Endothelial cell of umbilical vein (primary cell): Measurements from ENCODE around the gene ST6GAL2. TPM values are rescaled to one million over a fixed set of nuclear protein-coding genes. Genes with fewer than 3 reads are reported as not detected.

Source experiments
- BruUV-seq: library from RNA; stranded (reverse); fragments of 400-500 nt; replicated peaks from 2 replicates; lab custom pipeline; 2021; lab: Mats Ljungman, UMichigan
- CTCF ChIA-PET: fragments of 300-600, 350-600 bp; sonication (Branson Sonifier 250); formaldehyde crosslinking; loops from one replicate; lab custom pipeline; 2021; ENCODE audit warnings: antibody characterized with exemption, inconsistent platforms; lab: Charles Lee
- POLR2A ChIA-PET: fragments of 300-600, 350-600 bp; sonication (Branson Sonifier 250); formaldehyde crosslinking; loops from one replicate; lab custom pipeline; 2021; ENCODE audit warnings: antibody characterized with exemption, inconsistent platforms; lab: Charles Lee
- DNase-seq: peaks from one replicate; pipeline ENCODE4 v3.0.0-alpha.2; 2011; ENCODE audit warnings: low read depth, low spot score
- FAIRE-seq: peaks from 2 replicates; lab custom pipeline; 2011; peaks lifted over from hg19 to GRCh38; lab: Jason Lieb, UNC
- H2AFZ ChIP-seq: 2 replicates; pipeline ENCODE4 v1.6.0; 2012; ENCODE audit warnings: low read depth, low read length, control low read depth, inconsistent platforms
- H3K27ac ChIP-seq: 2 replicates; pipeline ENCODE4 v1.5.1; 2011; ENCODE audit warnings: low read depth, mild to moderate bottlenecking, control low read depth, low read length, moderate library complexity; ENCODE audit not compliant: insufficient read depth
- H3K27me3 ChIP-seq, 2 experiments: 2 replicates each; pipeline versions ENCODE4 v1.6.0 to v1.6.1; 2011; ENCODE audit warnings: low read length in 2 of 2, mixed read lengths in 1 of 2; ENCODE audit not compliant: control insufficient read depth in 2 of 2, insufficient read depth in 2 of 2
- H3K36me3 ChIP-seq, 2 experiments: 2 replicates in 1 of 2; 3 replicates in 1 of 2; pipeline ENCODE4 v1.5.1; 2011; ENCODE audit warnings: low read length in 2 of 2, mild to moderate bottlenecking in 1 of 2, moderate library complexity in 1 of 2; ENCODE audit not compliant: control insufficient read depth in 2 of 2, insufficient read depth in 2 of 2; ENCODE audit errors: extremely low read depth in 1 of 2
- H3K4me1 ChIP-seq: 3 replicates; pipeline ENCODE4 v1.5.1; 2011; ENCODE audit warnings: mild to moderate bottlenecking, low read length; ENCODE audit not compliant: control insufficient read depth, insufficient read depth; ENCODE audit errors: extremely low read depth
- H3K4me2 ChIP-seq: 2 replicates; pipeline ENCODE4 v1.6.1; 2011; ENCODE audit warnings: low read length, control low read depth, mixed read lengths; ENCODE audit not compliant: insufficient read depth
- H3K4me3 ChIP-seq, 3 experiments: fragments of 200-600 bp in 1 of 3; sonication (generic), shearing (Covaris generic) in 1 of 3; replicated peaks in 1 of 3; 2 replicates each; pipeline ENCODE4 v1.5.1; 2011 to 2016; ENCODE audit warnings: control low read depth in 3 of 3, low read length in 3 of 3, mild to moderate bottlenecking in 2 of 3, inconsistent platforms in 1 of 3, low read depth in 1 of 3, moderate library complexity in 1 of 3; ENCODE audit not compliant: insufficient read depth in 1 of 3
- H3K79me2 ChIP-seq: 2 replicates; pipeline ENCODE4 v1.6.0; 2012; ENCODE audit warnings: low read length, inconsistent platforms; ENCODE audit not compliant: control insufficient read depth, insufficient read depth
- H3K9ac ChIP-seq: replicated peaks from 2 replicates; pipeline ENCODE3; 2011; ENCODE audit warnings: low read length, control low read depth; ENCODE audit not compliant: insufficient read depth; ENCODE audit errors: extremely low read depth
- H3K9me1 ChIP-seq: replicated peaks from 3 replicates; pipeline ENCODE4 v1.6.0; 2011; ENCODE audit warnings: mild to moderate bottlenecking, low read length; ENCODE audit not compliant: control insufficient read depth, insufficient read depth; ENCODE audit errors: extremely low read depth
- H3K9me3 ChIP-seq: replicated peaks from 2 replicates; pipeline ENCODE4 v1.5.1; 2012; ENCODE audit warnings: low read length, inconsistent platforms; ENCODE audit not compliant: control insufficient read depth, insufficient read depth
- H4K20me1 ChIP-seq: replicated peaks from 2 replicates; pipeline ENCODE3; 2011; ENCODE audit warnings: mild to moderate bottlenecking, low read length; ENCODE audit not compliant: control insufficient read depth, insufficient read depth; ENCODE audit errors: extremely low read depth
- CTCF ChIP-seq, 2 donors: IDR thresholded peaks; 1 replicate in 1 of 2; 2 replicates in 1 of 2; pipeline ENCODE4 v1.5.1; 2011; ENCODE audit warnings: low read length in 2 of 2, mild to moderate bottlenecking in 2 of 2, moderate library complexity in 2 of 2, control low read depth in 1 of 2, inconsistent platforms in 1 of 2, low read depth in 1 of 2; ENCODE audit not compliant: insufficient read depth in 1 of 2; ENCODE audit errors: extremely low read depth in 1 of 2
- EZH2 ChIP-seq: IDR thresholded peaks from 2 replicates; pipeline ENCODE4 v1.6.1; 2012; ENCODE audit warnings: borderline replicate concordance, low read depth, mild to moderate bottlenecking, moderate library complexity, low read length, inconsistent platforms; ENCODE audit not compliant: severe bottlenecking
- FOS ChIP-seq: IDR thresholded peaks from 2 replicates; pipeline ENCODE4 v1.6.1; 2011; ENCODE audit warnings: mild to moderate bottlenecking, low read length, moderate library complexity, borderline replicate concordance; ENCODE audit not compliant: insufficient read depth
- GATA2 ChIP-seq: IDR thresholded peaks from 2 replicates; pipeline ENCODE4 v1.7.0; 2011; ENCODE audit warnings: low read depth, mild to moderate bottlenecking, moderate library complexity, mixed read lengths, low read length; ENCODE audit not compliant: insufficient read length, insufficient read depth
- JUN ChIP-seq: IDR thresholded peaks from 2 replicates; pipeline ENCODE4 v1.6.1; 2011; ENCODE audit warnings: borderline replicate concordance, low read depth; ENCODE audit not compliant: insufficient read length, insufficient read depth
- MAX ChIP-seq: IDR thresholded peaks from 2 replicates; pipeline ENCODE4 v1.6.1; 2011; ENCODE audit not compliant: insufficient read depth, insufficient read length
- MYC ChIP-seq: IDR thresholded peaks from one replicate; pipeline ENCODE4 v1.6.1; 2011; ENCODE audit warnings: mild to moderate bottlenecking, low read depth, low read length
- POLR2A ChIP-seq: IDR thresholded peaks from 2 replicates; pipeline ENCODE4 v1.6.1; 2012; ENCODE audit warnings: low read depth, mild to moderate bottlenecking, control low read depth, low read length
- POLR2AphosphoS5 ChIP-seq: IDR thresholded peaks from 2 replicates; pipeline ENCODE4 v1.6.1; 2012; ENCODE audit warnings: low read depth, mild to moderate bottlenecking, control low read depth, low read length, moderate library complexity; ENCODE audit not compliant: insufficient read depth
- dilution Hi-C: fragments of 300-500 bp; cut with MboI; formaldehyde crosslinking; loops from one replicate; pipeline ENCODE4 v1.15.0; 2019; ENCODE audit warnings: low sequenced_read_pairs; ENCODE audit not compliant: extremely low pct_ligation_motif_present
- intact Hi-C: fragments of 100-400 bp; cut with micrococcal nuclease; formaldehyde crosslinking; loops from one replicate; pipeline ENCODE4 v1.10.0; 2022
- polyA plus RNA-seq, 4 experiments: library from polyadenylated mRNA; depleted of rRNA in 3 of 4; stranded (reverse) in 3 of 4; unstranded in 1 of 4; fragments of >200 nt; gene quantifications; 2 replicates each; pipeline versions ENCODE4 v1.2.1 to v1.2.3, GENCODE V29; 2011 to 2012; ENCODE audit warnings: missing spikeins in 1 of 4
- total RNA-seq: library from RNA; stranded (reverse); gene quantifications from 2 replicates; pipeline ENCODE4 v1.2.3, GENCODE V29; 2021

The ST6GAL2 gene
- total and polyA plus RNA-seq, 2 donors (not counting 3 experiments of a cell fraction or from before 2014, with no cell fraction given): not detected

GRCh38 chr2:106789185-106789584 is 96.8 kb downstream of the ST6GAL2 start:
- POLR2A ChIA-PET: no interaction called here

More at GRCh38 chr2:106789185-106789584, 96.8 kb downstream of the ST6GAL2 start:
- no peaks in the 10 kb centered on the region for H4K20me1 ChIP-seq
- H3K79me2 ChIP-seq: no peaks in the 10 kb centered on the region
- H3K36me3 ChIP-seq: no peaks in the 10 kb centered on the region
- no peaks in the 10 kb centered on the region for H3K27me3 ChIP-seq
- no peak overlapping the region for H3K9ac ChIP-seq
- intact Hi-C loops (no loop called here), dilution Hi-C loops (no loop called here)
- H3K4me1 ChIP-seq: no peaks in the 10 kb centered on the region
- H3K9me3 ChIP-seq: peaks cover 6% of the 10 kb centered on the region
- no peaks in the 10 kb centered on the region for H3K9me1 ChIP-seq
- no peak for FAIRE-seq
- H3K4me3 ChIP-seq: no peak overlapping the region
- H3K4me2 ChIP-seq: no peak overlapping the region
- H3K27ac ChIP-seq: no peak overlapping the region
- DNase-seq: no peak
- no peak overlapping the region for H2AFZ ChIP-seq
- TF ChIP-seq CTCF (IDR thresholded peaks at IDR 0.05; ENCODE audit: extremely low read depth in 1 of 2, insufficient read depth in 1 of 2, low read depth in 1 of 2, low read length in 2 of 2): no peak
- TF ChIP-seq JUN: no peak
- TF ChIP-seq EZH2: no peak
- TF ChIP-seq POLR2A: no peak
- TF ChIP-seq GATA2: no peak
- TF ChIP-seq FOS: no peak
- no peak for TF ChIP-seq MAX
- TF ChIP-seq POLR2AphosphoS5: no peak
- TF ChIP-seq MYC: no peak
- CTCF ChIA-PET: no interaction called here
- BruUV-seq: no TSS peak
